22Rv1 (cell line): ENCODE data around the gene SMDT1.

Experiments
- H3K27ac ChIP-seq: fragments of 450-650 bp; 2 replicates; pipeline ENCODE4 v1.5.1; 2017
- ZFX ChIP-seq: fragments of 450-650 bp; IDR thresholded peaks from 2 replicates; pipeline ENCODE4 v1.6.1; 2017; ENCODE audit warnings: antibody characterized with exemption, borderline replicate concordance
- TF ChIP-seq, protein P1 (sequence below): fragments of 450-650 bp; IDR thresholded peaks from 2 replicates; pipeline ENCODE4 v1.5.1; 2017; ENCODE audit warnings: mild to moderate bottlenecking

Gene SMDT1

DNA sequence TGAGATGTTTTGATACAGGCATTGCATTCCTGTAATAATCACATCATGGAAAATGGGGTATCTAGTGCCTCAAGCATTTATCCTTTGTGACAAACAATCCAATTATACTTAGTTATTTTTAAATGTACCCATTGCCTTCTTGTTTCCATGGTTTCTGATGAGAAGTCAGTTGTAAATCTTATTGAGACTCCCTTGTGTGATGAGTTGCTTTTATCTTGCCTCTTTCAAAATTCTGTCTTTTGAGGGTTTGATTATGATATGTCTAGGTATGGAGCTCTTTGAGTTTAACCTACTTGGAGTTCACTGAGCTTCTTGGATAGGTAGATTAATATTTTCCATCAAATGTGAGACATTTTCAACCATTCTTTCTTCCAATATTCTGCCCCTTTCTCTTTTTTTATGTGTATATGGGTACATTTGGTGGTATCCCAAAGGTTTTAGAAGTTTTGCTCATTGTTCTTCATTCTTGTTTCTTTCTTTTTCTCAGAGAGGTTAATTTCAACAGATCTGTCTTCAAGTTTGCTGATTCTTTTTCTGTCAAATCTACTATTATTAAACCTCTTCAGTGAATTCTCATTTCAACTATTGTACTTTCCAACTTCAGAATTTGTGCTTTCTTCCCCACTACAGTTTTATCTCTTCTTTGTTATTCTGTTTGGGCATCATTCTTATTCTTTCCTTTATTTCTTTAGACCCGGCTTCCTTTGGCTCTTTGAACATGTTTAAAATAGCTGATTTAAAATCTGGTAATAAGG, 22.6 kb upstream of the SMDT1 start:
- TF ChIP-seq, protein P1, sequence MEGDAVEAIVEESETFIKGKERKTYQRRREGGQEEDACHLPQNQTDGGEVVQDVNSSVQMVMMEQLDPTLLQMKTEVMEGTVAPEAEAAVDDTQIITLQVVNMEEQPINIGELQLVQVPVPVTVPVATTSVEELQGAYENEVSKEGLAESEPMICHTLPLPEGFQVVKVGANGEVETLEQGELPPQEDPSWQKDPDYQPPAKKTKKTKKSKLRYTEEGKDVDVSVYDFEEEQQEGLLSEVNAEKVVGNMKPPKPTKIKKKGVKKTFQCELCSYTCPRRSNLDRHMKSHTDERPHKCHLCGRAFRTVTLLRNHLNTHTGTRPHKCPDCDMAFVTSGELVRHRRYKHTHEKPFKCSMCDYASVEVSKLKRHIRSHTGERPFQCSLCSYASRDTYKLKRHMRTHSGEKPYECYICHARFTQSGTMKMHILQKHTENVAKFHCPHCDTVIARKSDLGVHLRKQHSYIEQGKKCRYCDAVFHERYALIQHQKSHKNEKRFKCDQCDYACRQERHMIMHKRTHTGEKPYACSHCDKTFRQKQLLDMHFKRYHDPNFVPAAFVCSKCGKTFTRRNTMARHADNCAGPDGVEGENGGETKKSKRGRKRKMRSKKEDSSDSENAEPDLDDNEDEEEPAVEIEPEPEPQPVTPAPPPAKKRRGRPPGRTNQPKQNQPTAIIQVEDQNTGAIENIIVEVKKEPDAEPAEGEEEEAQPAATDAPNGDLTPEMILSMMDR, result no peak
- TF ChIP-seq ZFX, result no peak
- H3K27ac ChIP-seq, result no peak overlapping the region

DNA sequence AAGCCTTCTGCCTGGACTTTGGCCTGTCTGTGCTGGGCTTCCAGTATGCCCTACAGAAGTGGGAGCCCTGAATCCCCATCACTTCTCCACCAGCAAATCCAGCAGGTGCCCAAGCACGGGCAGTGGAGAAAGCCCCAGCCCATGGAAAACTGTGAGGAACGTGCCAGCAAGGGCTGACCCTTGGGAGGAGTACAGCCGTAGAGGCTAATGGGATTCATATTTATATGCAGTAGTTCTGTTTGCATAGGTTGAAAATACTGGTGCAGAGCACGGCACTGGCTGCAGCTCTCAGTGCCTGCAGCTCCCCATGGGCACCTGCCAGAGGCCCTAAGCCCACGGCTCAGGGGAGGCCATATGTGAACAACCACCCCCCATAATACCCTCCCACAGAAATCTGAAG, 19.0 kb upstream of the SMDT1 start:
- TF ChIP-seq, protein P1, result no peak
- no peak for TF ChIP-seq ZFX
- H3K27ac ChIP-seq, result no peak overlapping the region

DNA sequence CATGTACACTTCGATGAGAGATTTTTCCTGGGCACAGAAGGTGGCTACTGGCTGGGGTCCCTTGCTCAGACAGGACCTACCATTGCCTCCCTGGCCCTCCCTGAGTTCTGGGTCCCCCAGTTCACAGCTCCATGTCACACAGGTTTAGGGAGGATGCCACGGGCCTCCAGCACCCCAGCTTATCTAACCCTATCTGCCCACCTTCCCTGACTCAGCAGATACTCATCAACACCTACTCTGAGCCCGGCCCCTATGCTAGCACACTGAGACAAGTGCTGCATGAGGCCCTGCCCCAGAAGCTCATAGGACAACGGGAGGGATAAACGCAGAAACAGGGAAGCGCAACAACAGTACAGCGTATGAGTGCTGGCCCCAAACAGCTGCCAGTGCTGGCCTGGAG, 18.5 kb upstream of the SMDT1 start:
- no peak overlapping the region for H3K27ac ChIP-seq
- no peak for TF ChIP-seq ZFX
- TF ChIP-seq, protein P1, result no peak

DNA sequence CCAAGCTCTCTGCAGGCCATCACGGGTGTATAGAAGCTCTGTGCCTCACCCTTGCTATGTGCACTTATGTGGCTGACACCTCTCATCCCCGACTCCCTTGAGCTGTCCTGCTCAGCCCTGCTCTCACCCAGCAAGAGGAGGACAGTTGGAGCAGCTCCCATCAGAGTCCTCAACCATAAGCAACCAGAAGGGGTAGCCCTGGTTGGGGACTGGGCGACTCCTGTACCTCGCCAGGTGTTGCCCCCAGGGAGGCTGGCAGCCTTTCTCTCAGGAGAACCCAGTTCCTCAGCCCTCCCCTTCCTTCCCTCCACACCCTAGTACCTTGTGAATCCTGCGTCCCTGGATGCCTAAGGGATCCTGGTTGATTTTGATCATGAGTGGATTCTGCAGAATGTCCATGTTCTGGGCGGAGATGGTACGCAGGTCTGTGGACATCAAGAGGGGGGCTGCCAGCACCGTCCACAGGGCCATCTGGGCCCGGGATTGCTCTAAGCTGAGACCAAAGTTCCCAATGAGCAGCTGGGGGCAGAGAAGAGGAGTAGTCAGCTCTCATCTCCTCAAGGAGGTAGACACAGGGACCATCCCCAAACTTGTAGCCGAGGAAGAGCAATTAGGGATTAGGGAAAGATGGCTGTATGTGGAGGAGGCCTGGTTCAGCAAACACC, 16.9 kb upstream of the SMDT1 start:
- H3K27ac ChIP-seq, result no peak overlapping the region
- TF ChIP-seq ZFX, result no peak
- TF ChIP-seq, protein P1, result no peak

DNA sequence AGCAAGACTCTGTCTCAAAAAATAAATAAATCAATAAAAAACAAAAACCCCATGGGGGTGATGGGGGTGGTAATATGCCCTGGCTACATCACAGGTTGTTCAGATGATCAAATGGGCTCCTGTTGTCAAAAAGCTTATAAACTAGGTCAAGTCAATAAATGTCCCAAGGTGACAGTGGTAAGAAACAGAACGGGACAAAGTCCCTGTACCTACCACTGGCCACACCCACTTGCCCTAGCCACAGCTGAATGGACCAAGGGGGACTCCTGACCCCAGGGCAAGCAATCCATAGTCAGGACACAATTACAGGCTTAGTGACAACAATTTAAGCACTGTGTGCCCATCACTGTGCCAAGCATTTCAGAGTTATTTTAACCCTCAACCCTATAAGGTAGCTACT, 14.9 kb upstream of the SMDT1 start:
- TF ChIP-seq, protein P1, result no peak
- TF ChIP-seq ZFX, result no peak
- H3K27ac ChIP-seq, result no peak overlapping the region

DNA sequence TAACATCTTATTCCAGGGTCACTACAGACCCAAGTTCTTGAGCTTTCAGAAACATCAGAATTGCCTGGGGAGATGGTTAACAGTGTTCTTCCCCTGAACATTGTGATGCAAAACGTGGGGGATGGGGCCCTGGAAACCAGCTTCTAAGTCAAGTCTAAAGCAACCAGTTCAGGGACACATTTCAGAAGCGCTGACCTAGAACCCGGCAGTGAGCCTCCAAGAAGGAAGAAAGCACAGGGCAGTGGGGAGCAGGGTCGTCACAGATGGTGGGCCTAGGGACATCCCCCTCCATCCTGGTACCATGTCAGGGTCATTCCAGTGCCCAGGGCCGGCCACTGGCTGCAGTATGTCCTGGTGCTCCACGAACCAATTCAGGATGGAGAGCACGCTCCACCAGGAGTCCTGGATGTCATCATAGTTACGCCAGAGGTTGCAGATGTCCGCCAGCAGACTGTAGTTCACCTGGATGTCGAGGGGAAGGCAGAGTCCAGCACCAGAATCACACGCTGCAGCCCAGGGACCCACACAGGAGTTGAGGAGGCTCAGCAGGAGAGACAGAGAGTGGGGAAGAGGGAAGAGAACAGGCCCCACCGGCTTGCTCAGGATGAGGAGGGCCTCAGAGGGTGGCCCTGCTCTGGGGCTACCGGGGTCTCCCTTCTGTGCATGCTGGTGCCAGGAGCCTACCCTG, 13.9 kb upstream of the SMDT1 start:
- no peak overlapping the region for H3K27ac ChIP-seq
- TF ChIP-seq, protein P1, result no peak
- no peak for TF ChIP-seq ZFX
